Left ventricle myocardium inferior (tissue), 1 donor: ENCODE data around the gene DIPK1B. TPM values are rescaled to one million over a fixed set of nuclear protein-coding genes. Genes with fewer than 3 reads are reported as not detected.
A peak's percentile ranks its signal among the peaks of the same experiment; 100 is the strongest.

Experiments
- DNase-seq: peaks from one replicate; pipeline ENCODE4 v3.0.0-alpha.2; 2020
- H3K27ac ChIP-seq: fragments of 200-600 bp; replicated peaks from 2 replicates; pipeline ENCODE4 v1.8.0; 2021
- H3K27me3 ChIP-seq: fragments of 200-600 bp; 2 replicates; pipeline ENCODE4 v1.8.0; 2021; ENCODE audit warnings: low read depth
- H3K36me3 ChIP-seq: fragments of 200-600 bp; 2 replicates; pipeline ENCODE4 v1.8.0; 2021
- H3K4me1 ChIP-seq: fragments of 200-600 bp; 2 replicates; pipeline ENCODE4 v1.8.0; 2021
- H3K4me3 ChIP-seq: fragments of 200-600 bp; 2 replicates; pipeline ENCODE4 v1.8.0; 2021; ENCODE audit warnings: mild to moderate bottlenecking, moderate library complexity
- H3K9me3 ChIP-seq: fragments of 200-600 bp; replicated peaks from 2 replicates; pipeline ENCODE4 v1.8.0; 2021
- CTCF ChIP-seq: fragments of 200-600 bp; IDR thresholded peaks from 2 replicates; pipeline ENCODE4 v1.8.0; 2021; ENCODE audit warnings: antibody characterized with exemption, mild to moderate bottlenecking, borderline replicate concordance
- intact Hi-C: fragments of 100-400 bp; cut with micrococcal nuclease; formaldehyde crosslinking; loops from one replicate; pipeline ENCODE4 v1.11.0; 2022
- total RNA-seq: library from RNA; stranded (reverse); fragmentation: NEBNext Ultra II Directional; extraction: Animal tissue kit (Norgen Biotek cat#: 25700); gene quantifications from one replicate; pipeline ENCODE4 v1.2.1, GENCODE V29; 2021
- donor health status: DM: no; HTN: yes; CAD: no; lungs with severe emphysema.

The DIPK1B gene
- total RNA-seq, 1 donor from 2014 or later: 21.4 TPM

DNA sequence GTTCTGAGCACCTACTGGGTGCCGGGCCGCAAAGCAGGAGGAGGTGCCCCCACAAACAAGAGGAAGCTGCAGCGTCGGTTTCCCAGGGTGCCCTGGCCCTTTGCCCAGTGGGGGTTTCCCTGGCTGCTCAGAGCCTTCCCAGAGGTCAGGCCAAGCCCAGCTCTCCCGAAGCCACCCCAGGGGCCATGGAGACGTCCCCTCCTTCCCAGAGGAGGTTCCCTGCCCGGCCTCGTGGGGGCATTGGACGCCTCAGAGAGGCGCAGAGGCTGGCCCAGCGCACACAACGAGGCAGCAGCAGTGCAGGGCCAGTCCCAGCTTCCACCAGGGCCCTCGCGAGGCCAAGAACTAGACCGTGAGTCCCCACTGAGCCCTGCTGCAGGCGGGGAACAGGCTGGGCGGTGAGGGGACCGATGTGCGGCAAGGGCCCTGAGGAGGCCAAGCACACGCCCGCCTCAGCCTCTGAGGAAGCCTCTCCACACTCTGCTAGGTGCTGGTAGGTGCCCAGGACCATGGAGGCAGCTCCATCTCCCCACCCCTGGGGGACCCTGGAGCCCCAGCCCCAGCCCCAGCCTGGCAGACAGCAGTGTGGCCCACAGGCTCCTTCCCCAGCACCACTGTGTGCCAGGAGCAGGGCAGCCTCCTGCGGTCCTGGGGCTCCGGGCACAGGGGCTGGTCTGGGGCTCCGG is 7.0 kb downstream of the DIPK1B start:
- Histone ChIP-seq H3K27me3 (no peaks in the 10 kb centered on the region), H3K36me3 (peaks cover 28% of the 10 kb centered on the region), H3K27ac (peak overlapping the region; percentile 78), H3K4me1 (peaks cover 78% of the 10 kb centered on the region), H3K4me3 (peak overlapping the region; percentile 15), H3K9me3 (no peaks in the 10 kb centered on the region)
- no peak for DNase-seq
- intact Hi-C loops: no loop called here
- no peak for TF ChIP-seq CTCF

DNA sequence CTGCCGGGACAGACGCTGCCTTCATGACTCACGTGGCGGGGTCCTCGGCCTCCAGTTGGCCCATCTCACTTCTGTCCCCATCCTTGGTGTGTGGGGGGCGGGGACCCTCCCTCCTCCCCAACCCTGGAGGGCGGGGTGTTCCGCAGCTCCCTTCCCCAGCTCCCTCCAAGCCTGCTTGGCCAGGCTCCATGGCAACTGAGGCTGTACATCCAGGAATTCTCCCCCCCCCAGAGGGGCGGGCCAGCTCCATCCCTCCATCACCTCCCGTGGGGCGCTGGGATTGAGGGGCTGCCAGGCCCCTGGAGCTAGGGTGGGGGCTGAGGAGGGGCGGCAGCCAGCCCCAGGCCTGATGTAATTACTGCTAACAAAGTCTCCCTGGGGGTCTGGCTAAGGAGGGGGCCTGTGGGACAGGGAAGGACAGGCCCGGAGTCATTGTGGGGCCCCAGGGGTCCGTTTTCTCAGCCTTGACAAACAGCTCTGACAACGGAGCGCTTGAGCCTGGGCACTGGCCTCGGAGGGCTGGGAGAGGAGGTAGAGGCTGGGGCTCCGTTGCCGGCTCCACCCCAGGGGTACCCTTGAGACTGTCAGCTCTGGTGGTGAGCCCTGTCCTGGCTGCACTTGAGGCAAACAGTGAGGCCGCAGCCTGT is 8.0 kb downstream of the DIPK1B start:
- DNase-seq: peak; percentile 51
- no peaks in the 10 kb centered on the region for H3K27me3 ChIP-seq
- intact Hi-C loops: no loop called here
- H3K36me3 ChIP-seq: peaks cover 39% of the 10 kb centered on the region
- H3K4me1 ChIP-seq: peaks cover 78% of the 10 kb centered on the region
- peak overlapping the region; percentile 15 for H3K4me3 ChIP-seq
- peak overlapping the region; percentile 78 for H3K27ac ChIP-seq
- TF ChIP-seq CTCF: no peak
- H3K9me3 ChIP-seq: no peaks in the 10 kb centered on the region

DNA sequence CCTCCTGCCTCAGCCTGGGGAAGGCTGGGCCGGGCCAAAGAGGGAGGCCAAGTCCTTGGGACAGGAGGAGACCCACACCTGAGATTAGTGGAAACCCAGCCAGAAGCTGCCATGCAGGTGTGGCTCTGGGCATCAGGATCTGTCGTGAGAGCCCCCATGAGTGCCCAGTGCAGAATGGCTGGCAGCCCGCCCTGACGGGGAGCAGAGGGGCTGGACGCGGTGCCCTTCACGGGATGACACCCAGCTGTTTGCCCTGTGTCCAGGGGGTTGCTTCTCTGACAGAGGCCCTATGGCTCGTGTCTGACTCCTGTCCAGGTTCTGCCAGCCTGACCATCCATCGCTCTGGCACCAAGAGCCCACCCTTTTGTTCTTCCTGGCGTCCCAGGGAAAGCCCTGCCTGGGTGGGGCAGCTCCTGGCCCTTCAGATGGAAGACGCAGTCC is 8.5 kb downstream of the DIPK1B start:
- Histone ChIP-seq H3K4me3 (peak overlapping the region; percentile 15), H3K4me1 (peaks cover 78% of the 10 kb centered on the region), H3K27me3 (no peaks in the 10 kb centered on the region), H3K9me3 (no peaks in the 10 kb centered on the region), H3K36me3 (peaks cover 44% of the 10 kb centered on the region), H3K27ac (peak overlapping the region; percentile 78)
- no peak for TF ChIP-seq CTCF
- intact Hi-C loops: no loop called here
- no peak for DNase-seq

DNA sequence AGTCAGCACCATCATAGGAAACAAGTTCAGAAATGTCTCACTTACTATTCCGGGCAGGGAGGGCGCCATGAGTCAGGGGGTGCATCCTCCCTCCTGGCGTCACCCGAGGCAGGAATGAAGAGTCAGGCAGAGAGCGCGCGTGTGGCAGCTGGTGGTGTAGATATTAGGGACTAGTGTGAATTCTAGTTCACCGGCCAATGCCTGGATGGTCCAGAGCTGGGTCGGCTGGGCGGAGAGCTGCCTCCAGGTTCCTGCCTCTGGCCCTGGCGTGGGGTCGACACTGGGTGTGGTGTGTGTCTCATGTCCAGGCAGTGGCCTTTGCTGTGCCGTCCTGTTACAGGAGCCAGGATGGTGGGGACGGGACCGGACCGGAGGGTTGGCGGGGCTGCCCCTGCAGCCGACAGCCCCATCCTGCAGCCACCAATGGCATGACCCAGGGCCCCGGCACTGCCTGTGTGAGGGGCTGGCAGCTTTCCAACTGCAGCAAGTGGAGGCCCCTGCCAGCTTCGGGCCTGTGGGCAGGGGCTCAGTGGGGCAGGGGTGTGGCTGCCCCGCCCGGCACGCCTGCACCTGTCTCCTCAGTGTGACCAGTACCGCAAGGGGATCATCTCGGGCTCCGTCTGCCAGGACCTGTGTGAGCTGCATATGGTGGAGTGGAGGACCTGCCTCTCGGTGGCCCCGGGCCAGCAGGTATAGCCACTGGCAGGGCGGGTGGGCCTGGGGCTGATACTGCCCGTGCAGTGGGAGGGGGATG is 9.1 kb downstream of the DIPK1B start:
- intact Hi-C loops: no loop called here

More for the DNA sequence above, 9.1 kb downstream of the DIPK1B start:
- Histone ChIP-seq H3K9me3 (no peaks in the 10 kb centered on the region), H3K27me3 (no peaks in the 10 kb centered on the region), H3K36me3 (peaks cover 50% of the 10 kb centered on the region), H3K4me3 (peak overlapping the region; percentile 40), H3K27ac (peak overlapping the region; percentile 78), H3K4me1 (peaks cover 81% of the 10 kb centered on the region)
- DNase-seq: no peak
- TF ChIP-seq CTCF: no peak
